H1 (cell line): ENCODE results near the gene RELN. TPM values are rescaled to one million over a fixed set of nuclear protein-coding genes. Genes with fewer than 3 reads are reported as not detected.

ENCODE experiments used
- E2F6 ChIP-seq: IDR thresholded peaks from 2 replicates; pipeline ENCODE4 v1.6.1; 2012; ENCODE audit warnings: inconsistent platforms
- NRF1 ChIP-seq: IDR thresholded peaks from 2 replicates; pipeline ENCODE4 v1.6.1; 2011; ENCODE audit warnings: mild to moderate bottlenecking, low read depth, low read length, improper control_type of control experiment
- SUZ12 ChIP-seq: fragments of 200-600 bp; sonication (generic); IDR thresholded peaks from 2 replicates; pipeline ENCODE4 v1.6.1; 2012; ENCODE audit warnings: mild to moderate bottlenecking, inconsistent platforms, low read length, moderate library complexity, mixed read lengths
- polyA plus RNA-seq, 7 experiments: library from polyadenylated mRNA; depleted of rRNA in 3 of 7; stranded (reverse) in 5 of 7; unstranded in 2 of 7; fragments of >200 nt in 5 of 7; fragments of 200-250 nt in 2 of 7; gene quantifications; 1 replicate in 5 of 7; 2 replicates in 1 of 7; 4 replicates in 1 of 7; pipeline versions ENCODE4 v1.2.1 to v1.2.3, GENCODE V29; 2011 to 2013; ENCODE audit warnings: missing spikeins in 2 of 7, mixed read lengths in 2 of 7
- total RNA-seq: library from RNA; stranded (reverse); fragmentation: NEBNext Ultra II Directional; extraction: Animal tissue kit (Norgen Biotek cat#: 25700); gene quantifications from 2 replicates; pipeline ENCODE4 v1.2.1, GENCODE V29; 2021

The RELN gene
- total and polyA plus RNA-seq, 2 of the 8 experiments (the other 6 are each of a cell fraction or from before 2014, with no cell fraction given), result 0.03 to 0.07 TPM

- TF ChIP-seq E2F6, result no peak
- no peak for TF ChIP-seq NRF1
- TF ChIP-seq SUZ12, result no peak
These were observed 396.6 kb downstream of the RELN start (continued) for GRCh38 chr7:103592844-103593243.
